K562 (cell line): ENCODE results near the gene SPTBN5. TPM values are rescaled to one million over a fixed set of nuclear protein-coding genes. Genes with fewer than 3 reads are reported as not detected.

Experiments
- ATAC-seq: fragments of 200-7000 bp; cut with Tn5 transposase; 3 replicates; pipeline ENCODE4 v1.9.1; 2020; ENCODE audit warnings: moderate library complexity
- BruUV-seq: library from RNA; stranded (reverse); fragments of 400-500 nt; replicated peaks from 2 replicates; lab custom pipeline; 2021; lab: Mats Ljungman, UMichigan
- CTCF ChIA-PET: fragments of 300-600 bp; formaldehyde crosslinking; extraction: SDS; loops from one replicate; lab custom pipeline; 2021; ENCODE audit warnings: low intra/inter-chr PET ratio; lab: Yijun Ruan, JAX
- POLR2A ChIA-PET: fragments of 300-600, 350-650 bp; sonication (Branson Sonifier 250); formaldehyde crosslinking; extraction: SDS; loops from one replicate; lab custom pipeline; 2021; ENCODE audit warnings: antibody characterized with exemption, inconsistent platforms; lab: Yijun Ruan, JAX
- DNase-seq, 4 experiments: peaks; one replicate each; pipeline versions ENCODE4 v3.0.0 to v3.0.0-alpha.2; 2011 to 2018; ENCODE audit warnings: low spot score in 3 of 4, mixed read lengths in 3 of 4; ENCODE audit errors: extremely low read depth in 1 of 4
- FAIRE-seq: peaks from 2 replicates; lab custom pipeline; 2011; peaks lifted over from hg19 to GRCh38; lab: Jason Lieb, UNC
- H2AFZ ChIP-seq: 2 replicates; pipeline ENCODE4 v1.6.0; 2011; ENCODE audit warnings: low read depth, low read length, control low read depth, inconsistent platforms
- H3K27ac ChIP-seq: fragments of 200-600 bp; 3 replicates; pipeline ENCODE4 v1.8.0; 2011; ENCODE audit warnings: low read depth, mild to moderate bottlenecking, control low read depth, inconsistent platforms, low read length, moderate library complexity, mixed read lengths; ENCODE audit errors: extremely low read depth
- H3K27me3 ChIP-seq, 2 experiments: fragments of 300-600 bp in 1 of 2; 2 replicates in 1 of 2; 3 replicates in 1 of 2; pipeline versions ENCODE4 v1.6.0 to v1.8.0; 2011; ENCODE audit warnings: inconsistent platforms in 2 of 2, low read length in 2 of 2, mild to moderate bottlenecking in 1 of 2, mixed read lengths in 1 of 2, moderate library complexity in 1 of 2; ENCODE audit not compliant: control insufficient read depth in 2 of 2, insufficient read depth in 2 of 2
- H3K36me3 ChIP-seq: fragments of 300-600 bp; 3 replicates; pipeline ENCODE4 v1.8.0; 2011; ENCODE audit warnings: mild to moderate bottlenecking, low read length, inconsistent platforms; ENCODE audit not compliant: control insufficient read depth, insufficient read depth
- H3K4me1 ChIP-seq, 2 experiments: fragments of 200-600 bp in 1 of 2; replicated peaks in 1 of 2; 2 replicates in 1 of 2; 3 replicates in 1 of 2; pipeline versions ENCODE4 v1.5.1 to v1.8.0; 2011; ENCODE audit warnings: inconsistent platforms in 2 of 2, low read length in 2 of 2, mild to moderate bottlenecking in 1 of 2, mixed read lengths in 1 of 2, moderate library complexity in 1 of 2; ENCODE audit not compliant: control insufficient read depth in 2 of 2, insufficient read depth in 2 of 2
- H3K4me2 ChIP-seq: 2 replicates; pipeline ENCODE4 v1.6.1; 2011; ENCODE audit warnings: low read length, control low read depth, inconsistent platforms, mixed read lengths; ENCODE audit not compliant: insufficient read depth
- H3K4me3 ChIP-seq: fragments of 200-600 bp; sonication (generic), shearing (Covaris generic); 2 replicates; pipeline ENCODE4 v1.5.1; 2016; ENCODE audit warnings: control low read depth, inconsistent platforms
- H3K79me2 ChIP-seq: fragments of 200-600 bp; 3 replicates; pipeline ENCODE4 v1.8.0; 2011; ENCODE audit warnings: low read length, inconsistent platforms; ENCODE audit not compliant: control insufficient read depth, insufficient read depth
- H3K9ac ChIP-seq, 2 experiments: 2 replicates each; pipeline versions ENCODE4 v1.6.0 to v1.6.1; 2011; ENCODE audit warnings: low read depth in 2 of 2, low read length in 2 of 2, control low read depth in 1 of 2, inconsistent platforms in 1 of 2, mild to moderate bottlenecking in 1 of 2, mixed read lengths in 1 of 2; ENCODE audit not compliant: insufficient read depth in 1 of 2
- H3K9me1 ChIP-seq: one replicate; pipeline ENCODE4 v1.6.0; 2011; ENCODE audit warnings: inconsistent platforms, mild to moderate bottlenecking, low read length, moderate library complexity; ENCODE audit not compliant: control insufficient read depth, insufficient read depth
- H3K9me3 ChIP-seq: replicated peaks from 2 replicates; pipeline ENCODE4 v1.5.1; 2011; ENCODE audit warnings: low read depth, low read length, inconsistent platforms; ENCODE audit not compliant: control insufficient read depth, insufficient read depth
- H4K20me1 ChIP-seq: replicated peaks from 2 replicates; pipeline ENCODE4 v1.6.1; 2011; ENCODE audit warnings: low read length, inconsistent platforms, mixed read lengths; ENCODE audit not compliant: control insufficient read depth, insufficient read depth
- FIP1L1 ChIP-seq: fragments of 200-400 bp; formaldehyde crosslinking; IDR thresholded peaks from 2 replicates; pipeline ENCODE4 v1.6.1; 2018; ENCODE audit warnings: mild to moderate bottlenecking, low read depth, low read length; ENCODE audit not compliant: poor library complexity, severe bottlenecking
- RFX7 ChIP-seq: fragments of 250-450 bp; sonication (Bioruptor Pico); IDR thresholded peaks from 2 replicates; pipeline ENCODE4 v1.5.1; 2021; ENCODE audit warnings: mild to moderate bottlenecking
- SMARCA4 ChIP-seq: fragments of 450-650 bp; IDR thresholded peaks from 2 replicates; pipeline ENCODE4 v1.6.1; 2016
- ZKSCAN3 ChIP-seq: fragments of 250-450 bp; sonication (Bioruptor Pico); IDR thresholded peaks from 2 replicates; pipeline ENCODE4 v1.4.0; 2020
- WGBS: fragments of 100-300 bp; shearing (Covaris generic); methylation state at CpG from one replicate; pipeline ENCODE4 v1.1.6; 2016; ENCODE audit warnings: low coverage, mixed read lengths; ENCODE audit not compliant: insufficient coverage; ENCODE audit errors: missing lambda C conversion rate; 5-methylcytosine and 5-hydroxymethylcytosine counted together
- in situ Hi-C: fragments of 300-500 bp; cut with MboI; formaldehyde crosslinking; loops from 4 replicates; pipeline ENCODE4 v1.15.0; 2018; ENCODE audit warnings: inconsistent platforms, mixed read lengths
- intact Hi-C: fragments of 100-400 bp; cut with micrococcal nuclease; formaldehyde crosslinking; loops from 2 replicates; pipeline ENCODE4 v1.14.2; 2022
- polyA plus RNA-seq, 8 experiments: library from polyadenylated mRNA; depleted of rRNA in 4 of 8; stranded (reverse) in 5 of 8; unstranded in 3 of 8; fragments of >200 nt; fragmentation: Nextera tagmentation in 2 of 8; fragmentation: Illumina TruSeq in 1 of 8; extraction: Ambion mirVana in 2 of 8; extraction: Trizol in 1 of 8; gene quantifications; 2 replicates each; pipeline versions ENCODE4 v1.2.1 to v1.2.3, GENCODE V29; 2011 to 2014; ENCODE audit warnings: inconsistent platforms in 1 of 8, missing spikeins in 1 of 8
- total RNA-seq, 7 experiments: library from RNA; depleted of rRNA in 6 of 7; stranded (reverse); fragments of >200 nt in 6 of 7; fragmentation: Illumina TruSeq in 2 of 7; extraction: Trizol in 2 of 7; gene quantifications; 2 replicates each; pipeline versions ENCODE4 v1.2.1 to v1.2.3, GENCODE V29; 2011 to 2021; ENCODE audit warnings: low replicate concordance in 1 of 7
- TF ChIP-seq, protein P1 (sequence below): fragments of 250-450 bp; sonication (Bioruptor Pico); IDR thresholded peaks from 2 replicates; pipeline ENCODE4 v1.8.0; 2022; ENCODE audit warnings: moderate library complexity, mild to moderate bottlenecking, inconsistent platforms
- TF ChIP-seq, protein P2 (sequence below): sonication (generic); formaldehyde crosslinking; IDR thresholded peaks from 2 replicates; pipeline ENCODE4 v1.8.0; 2022; ENCODE audit warnings: mild to moderate bottlenecking, missing genetic modification reagents
- TF ChIP-seq, protein P3 (sequence below): fragments of 450-650 bp; formaldehyde crosslinking; IDR thresholded peaks from 2 replicates; pipeline ENCODE4 v1.4.0; 2022; ENCODE audit warnings: mild to moderate bottlenecking, moderate library complexity
- TF ChIP-seq, protein P4 (sequence below): fragments of 150-350 bp; IDR thresholded peaks from 2 replicates; pipeline ENCODE4 v1.6.1; 2014; ENCODE audit warnings: low read depth, mild to moderate bottlenecking, low read length, borderline replicate concordance
- TF ChIP-seq, protein P5 (sequence below), 2 experiments: fragments of 450-650 bp; IDR thresholded peaks; 2 replicates each; pipeline ENCODE4 v1.6.1; 2016

Gene SPTBN5
- total and polyA plus RNA-seq, 9 of the 15 experiments (the other 6 are each of a cell fraction or from before 2014, with no cell fraction given): 0.02 TPM; not detected in 8

DNA sequence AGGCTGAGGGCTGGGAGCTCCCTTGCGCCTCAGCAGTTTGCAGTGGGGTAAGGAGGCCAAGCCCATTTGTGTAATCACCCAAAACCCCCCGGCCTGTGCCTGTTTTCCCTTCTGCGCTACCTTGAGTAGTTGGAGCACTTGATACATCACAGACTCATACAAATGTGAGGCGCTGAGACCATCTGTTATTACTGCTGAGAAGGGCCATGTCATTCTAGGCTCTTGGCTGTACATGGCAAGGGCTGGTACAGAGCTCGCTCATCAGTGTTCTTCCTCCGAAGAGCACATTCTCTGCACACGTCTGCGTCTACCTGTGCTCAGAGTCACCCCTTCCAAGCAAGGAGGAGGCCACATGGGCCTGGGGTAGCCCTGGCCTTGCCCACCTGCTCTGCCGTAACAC lies 45.9 kb downstream of the SPTBN5 start:
- H3K4me3 ChIP-seq: no peak overlapping the region
- 79% methylated on average over 9 of the region's 9 CpGs for WGBS
- H3K27ac ChIP-seq: no peak overlapping the region
- no peaks in the 10 kb centered on the region for H3K9me1 ChIP-seq
- no peak overlapping the region for H3K9ac ChIP-seq
- TF ChIP-seq SMARCA4 (no peak), ZKSCAN3 (CRISPR knock-in tag) (no peak), FIP1L1 (no peak), RFX7 (CRISPR knock-in tag) (no peak)
- TF ChIP-seq, protein P1, sequence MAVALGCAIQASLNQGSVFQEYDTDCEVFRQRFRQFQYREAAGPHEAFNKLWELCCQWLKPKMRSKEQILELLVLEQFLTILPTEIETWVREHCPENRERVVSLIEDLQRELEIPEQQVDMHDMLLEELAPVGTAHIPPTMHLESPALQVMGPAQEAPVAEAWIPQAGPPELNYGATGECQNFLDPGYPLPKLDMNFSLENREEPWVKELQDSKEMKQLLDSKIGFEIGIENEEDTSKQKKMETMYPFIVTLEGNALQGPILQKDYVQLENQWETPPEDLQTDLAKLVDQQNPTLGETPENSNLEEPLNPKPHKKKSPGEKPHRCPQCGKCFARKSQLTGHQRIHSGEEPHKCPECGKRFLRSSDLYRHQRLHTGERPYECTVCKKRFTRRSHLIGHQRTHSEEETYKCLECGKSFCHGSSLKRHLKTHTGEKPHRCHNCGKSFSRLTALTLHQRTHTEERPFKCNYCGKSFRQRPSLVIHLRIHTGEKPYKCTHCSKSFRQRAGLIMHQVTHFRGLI: no peak
- TF ChIP-seq, protein P2, sequence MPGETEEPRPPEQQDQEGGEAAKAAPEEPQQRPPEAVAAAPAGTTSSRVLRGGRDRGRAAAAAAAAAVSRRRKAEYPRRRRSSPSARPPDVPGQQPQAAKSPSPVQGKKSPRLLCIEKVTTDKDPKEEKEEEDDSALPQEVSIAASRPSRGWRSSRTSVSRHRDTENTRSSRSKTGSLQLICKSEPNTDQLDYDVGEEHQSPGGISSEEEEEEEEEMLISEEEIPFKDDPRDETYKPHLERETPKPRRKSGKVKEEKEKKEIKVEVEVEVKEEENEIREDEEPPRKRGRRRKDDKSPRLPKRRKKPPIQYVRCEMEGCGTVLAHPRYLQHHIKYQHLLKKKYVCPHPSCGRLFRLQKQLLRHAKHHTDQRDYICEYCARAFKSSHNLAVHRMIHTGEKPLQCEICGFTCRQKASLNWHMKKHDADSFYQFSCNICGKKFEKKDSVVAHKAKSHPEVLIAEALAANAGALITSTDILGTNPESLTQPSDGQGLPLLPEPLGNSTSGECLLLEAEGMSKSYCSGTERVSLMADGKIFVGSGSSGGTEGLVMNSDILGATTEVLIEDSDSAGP (CRISPR knock-in tag): no peak
- TF ChIP-seq, protein P3, sequence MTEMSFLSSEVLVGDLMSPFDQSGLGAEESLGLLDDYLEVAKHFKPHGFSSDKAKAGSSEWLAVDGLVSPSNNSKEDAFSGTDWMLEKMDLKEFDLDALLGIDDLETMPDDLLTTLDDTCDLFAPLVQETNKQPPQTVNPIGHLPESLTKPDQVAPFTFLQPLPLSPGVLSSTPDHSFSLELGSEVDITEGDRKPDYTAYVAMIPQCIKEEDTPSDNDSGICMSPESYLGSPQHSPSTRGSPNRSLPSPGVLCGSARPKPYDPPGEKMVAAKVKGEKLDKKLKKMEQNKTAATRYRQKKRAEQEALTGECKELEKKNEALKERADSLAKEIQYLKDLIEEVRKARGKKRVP (CRISPR knock-in tag): no peak
- TF ChIP-seq, protein P4, sequence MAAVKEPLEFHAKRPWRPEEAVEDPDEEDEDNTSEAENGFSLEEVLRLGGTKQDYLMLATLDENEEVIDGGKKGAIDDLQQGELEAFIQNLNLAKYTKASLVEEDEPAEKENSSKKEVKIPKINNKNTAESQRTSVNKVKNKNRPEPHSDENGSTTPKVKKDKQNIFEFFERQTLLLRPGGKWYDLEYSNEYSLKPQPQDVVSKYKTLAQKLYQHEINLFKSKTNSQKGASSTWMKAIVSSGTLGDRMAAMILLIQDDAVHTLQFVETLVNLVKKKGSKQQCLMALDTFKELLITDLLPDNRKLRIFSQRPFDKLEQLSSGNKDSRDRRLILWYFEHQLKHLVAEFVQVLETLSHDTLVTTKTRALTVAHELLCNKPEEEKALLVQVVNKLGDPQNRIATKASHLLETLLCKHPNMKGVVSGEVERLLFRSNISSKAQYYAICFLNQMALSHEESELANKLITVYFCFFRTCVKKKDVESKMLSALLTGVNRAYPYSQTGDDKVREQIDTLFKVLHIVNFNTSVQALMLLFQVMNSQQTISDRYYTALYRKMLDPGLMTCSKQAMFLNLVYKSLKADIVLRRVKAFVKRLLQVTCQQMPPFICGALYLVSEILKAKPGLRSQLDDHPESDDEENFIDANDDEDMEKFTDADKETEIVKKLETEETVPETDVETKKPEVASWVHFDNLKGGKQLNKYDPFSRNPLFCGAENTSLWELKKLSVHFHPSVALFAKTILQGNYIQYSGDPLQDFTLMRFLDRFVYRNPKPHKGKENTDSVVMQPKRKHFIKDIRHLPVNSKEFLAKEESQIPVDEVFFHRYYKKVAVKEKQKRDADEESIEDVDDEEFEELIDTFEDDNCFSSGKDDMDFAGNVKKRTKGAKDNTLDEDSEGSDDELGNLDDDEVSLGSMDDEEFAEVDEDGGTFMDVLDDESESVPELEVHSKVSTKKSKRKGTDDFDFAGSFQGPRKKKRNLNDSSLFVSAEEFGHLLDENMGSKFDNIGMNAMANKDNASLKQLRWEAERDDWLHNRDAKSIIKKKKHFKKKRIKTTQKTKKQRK: no peak
- TF ChIP-seq, protein P5, sequence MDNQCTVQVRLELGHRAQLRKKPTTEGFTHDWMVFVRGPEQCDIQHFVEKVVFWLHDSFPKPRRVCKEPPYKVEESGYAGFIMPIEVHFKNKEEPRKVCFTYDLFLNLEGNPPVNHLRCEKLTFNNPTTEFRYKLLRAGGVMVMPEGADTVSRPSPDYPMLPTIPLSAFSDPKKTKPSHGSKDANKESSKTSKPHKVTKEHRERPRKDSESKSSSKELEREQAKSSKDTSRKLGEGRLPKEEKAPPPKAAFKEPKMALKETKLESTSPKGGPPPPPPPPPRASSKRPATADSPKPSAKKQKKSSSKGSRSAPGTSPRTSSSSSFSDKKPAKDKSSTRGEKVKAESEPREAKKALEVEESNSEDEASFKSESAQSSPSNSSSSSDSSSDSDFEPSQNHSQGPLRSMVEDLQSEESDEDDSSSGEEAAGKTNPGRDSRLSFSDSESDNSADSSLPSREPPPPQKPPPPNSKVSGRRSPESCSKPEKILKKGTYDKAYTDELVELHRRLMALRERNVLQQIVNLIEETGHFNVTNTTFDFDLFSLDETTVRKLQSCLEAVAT (IDR thresholded peaks at IDR 0.05): no peak
- TF ChIP-seq, all 486 proteins: peak for 0
- DNase-seq (no peak), ATAC-seq (no peak), FAIRE-seq (no peak)
- Histone ChIP-seq H3K79me2 (no peaks in the 10 kb centered on the region), H3K4me1 (peaks cover 0 to 12% of the 10 kb centered on the region in 2 experiments; a peak in 1 of 5 replicates), H4K20me1 (peaks cover 9% of the 10 kb centered on the region), H3K36me3 (peaks cover 5% of the 10 kb centered on the region; the same call in 1 of the 3 replicates), H3K4me2 (no peak overlapping the region), H3K9me3 (no peaks in the 10 kb centered on the region), H2AFZ (no peak overlapping the region), H3K27me3 (peaks cover 13 to 28% of the 10 kb centered on the region in 2 experiments; a peak in 4 of 5 replicates)
- BruUV-seq: no TSS peak
- POLR2A ChIA-PET: interaction anchor here (0.5 to 0.9 kb wide), 3 partner anchors 12 to 80 kb away, joined by 3 to 4 read pairs (median 3); no protein-coding TSS in a partner anchor
- intact Hi-C loops (no loop called here), in situ Hi-C loops (no loop called here)
- CTCF ChIA-PET: no interaction called here
